DMS53 treated with DMSO at 0.1 percent for 48 hours (cell line): ENCODE data around the gene PLCG1.

ENCODE experiments used
- DNase-seq: peaks from one replicate; lab custom pipeline; 2025; ENCODE audit not compliant: unreplicated experiment; lab: John Stamatoyannopoulos, UW

PLCG1 gene

GRCh38 chr20:41178495-41178894 is 41.2 kb downstream of the PLCG1 start:
- no peak for DNase-seq

GRCh38 chr20:41178904-41179432 is 41.6 kb downstream of the PLCG1 start:
- no peak for DNase-seq

GRCh38 chr20:41179961-41180360 is 42.6 kb downstream of the PLCG1 start:
- no peak for DNase-seq

GRCh38 chr20:41180599-41181333 is 43.4 kb downstream of the PLCG1 start:
- DNase-seq = no peak

- DNase-seq = no peak
Measured at GRCh38 chr20:41181567-41181966, 44.2 kb downstream of the PLCG1 start.

GRCh38 chr20:41182296-41183212 is 45.2 kb downstream of the PLCG1 start:
- DNase-seq = no peak

- no peak for DNase-seq
Measured at GRCh38 chr20:41183391-41183790, 46.0 kb downstream of the PLCG1 start.

GRCh38 chr20:41183831-41184230 is 46.5 kb downstream of the PLCG1 start:
- no peak for DNase-seq

- DNase-seq = no peak
Measured at GRCh38 chr20:41185013-41185757, 47.8 kb downstream of the PLCG1 start.

GRCh38 chr20:41187668-41188067 is 50.3 kb downstream of the PLCG1 start:
- no peak for DNase-seq

GRCh38 chr20:41191562-41192500 is 54.5 kb downstream of the PLCG1 start:
- no peak for DNase-seq

GRCh38 chr20:41192575-41192974 is 55.2 kb downstream of the PLCG1 start:
- DNase-seq = no peak

- DNase-seq = no peak
Measured at GRCh38 chr20:41196653-41197225, 59.4 kb downstream of the PLCG1 start.

GRCh38 chr20:41198443-41198842 is 61.1 kb downstream of the PLCG1 start:
- no peak for DNase-seq

- no peak for DNase-seq
Measured at GRCh38 chr20:41200446-41201202, 63.3 kb downstream of the PLCG1 start.

GRCh38 chr20:41201760-41202159 is 64.4 kb downstream of the PLCG1 start:
- DNase-seq = no peak

GRCh38 chr20:41202426-41202825 is 65.1 kb downstream of the PLCG1 start:
- no peak for DNase-seq

GRCh38 chr20:41203660-41204059 is 66.3 kb downstream of the PLCG1 start:
- no peak for DNase-seq
